Prostate gland (tissue), 2 donors: Measurements from ENCODE around the gene SLC25A26.

Experiments used
- CTCF ChIP-seq, 4 experiments: fragments of 200-600 bp in 2 of 4; fragments of 450-650 bp in 2 of 4; sonication (generic) in 2 of 4; IDR thresholded peaks; 1 replicate in 3 of 4; 2 replicates in 1 of 4; pipeline ENCODE4 v1.5.1; 2016 to 2019; ENCODE audit warnings: antibody characterized with exemption in 4 of 4, mild to moderate bottlenecking in 2 of 4, moderate library complexity in 2 of 4
- POLR2A ChIP-seq: fragments of 450-650 bp; IDR thresholded peaks from one replicate; pipeline ENCODE4 v1.6.1; 2016; ENCODE audit warnings: antibody characterized with exemption, mild to moderate bottlenecking

DNA sequence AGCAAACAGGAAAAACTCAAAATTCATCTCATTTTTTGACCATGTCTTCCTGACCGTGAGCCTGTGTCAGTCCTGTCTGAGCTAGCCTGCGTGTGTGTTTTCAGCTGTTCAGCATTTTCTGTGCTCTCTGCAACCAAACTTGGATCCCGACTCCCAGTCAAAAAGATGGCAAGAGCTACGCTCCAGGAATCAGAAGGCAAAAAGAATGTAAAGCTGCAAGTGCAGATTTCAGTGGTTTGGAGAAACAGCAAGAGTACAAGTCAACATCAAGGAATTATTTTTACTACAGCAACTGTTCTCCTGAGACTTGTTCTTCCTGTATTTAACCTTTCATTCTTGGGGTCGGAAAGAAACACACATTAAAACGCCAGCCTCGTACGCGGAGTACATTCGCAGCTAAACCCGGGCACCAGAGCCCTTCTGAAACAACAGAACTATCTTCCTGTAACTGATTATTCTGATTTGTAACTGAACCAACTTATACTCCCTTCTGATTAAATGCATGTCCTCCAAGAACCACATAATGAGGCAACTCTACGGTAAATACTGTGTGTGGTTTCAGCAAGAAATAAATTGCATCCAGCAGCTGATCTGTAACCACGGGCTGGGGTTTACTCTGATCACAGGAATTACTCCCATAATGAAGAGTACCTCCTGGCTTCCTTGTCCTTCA lies 172.7 kb downstream of the SLC25A26 start:
- TF ChIP-seq CTCF (IDR thresholded peaks at IDR 0.05) (no peak), POLR2A (no peak)
